Spleen (tissue), 11 donors: ENCODE results near the gene DENND1A. TPM values are rescaled to one million over a fixed set of nuclear protein-coding genes. Genes with fewer than 3 reads are reported as not detected.

Experiments
- DNase-seq: peaks from one replicate; pipeline ENCODE4 v3.0.0-alpha.2; 2020
- H3K27ac ChIP-seq, 8 donors: fragments of 200-600 bp; sonication (generic) in 7 of 8; 1 replicate in 4 of 8; 2 replicates in 4 of 8; pipeline versions ENCODE4 v1.5.0 to v1.8.0; 2016 to 2021; ENCODE audit warnings: inconsistent platforms in 4 of 8, mild to moderate bottlenecking in 4 of 8, moderate library complexity in 1 of 8
- H3K27me3 ChIP-seq, 7 donors: fragments of 200-600 bp; sonication (generic) in 6 of 7; replicated peaks in 1 of 7; 1 replicate in 4 of 7; 2 replicates in 3 of 7; pipeline versions ENCODE4 v1.5.0 to v1.8.0; 2016 to 2021; ENCODE audit warnings: inconsistent platforms in 3 of 7, mild to moderate bottlenecking in 1 of 7
- H3K36me3 ChIP-seq, 6 donors: fragments of 200-600 bp; sonication (generic) in 5 of 6; 1 replicate in 4 of 6; 2 replicates in 2 of 6; pipeline versions ENCODE4 v1.5.0 to v1.8.0; 2016 to 2021; ENCODE audit warnings: inconsistent platforms in 2 of 6
- H3K4me1 ChIP-seq, 6 donors: fragments of 200-600 bp; sonication (generic) in 5 of 6; 1 replicate in 3 of 6; 2 replicates in 3 of 6; pipeline versions ENCODE4 v1.5.0 to v1.8.0; 2016 to 2021; ENCODE audit warnings: inconsistent platforms in 3 of 6
- H3K4me3 ChIP-seq, 8 donors: fragments of 200-600 bp; sonication (generic) in 7 of 8; 1 replicate in 4 of 8; 2 replicates in 4 of 8; pipeline versions ENCODE4 v1.5.0 to v1.8.0; 2016 to 2021; ENCODE audit warnings: inconsistent platforms in 4 of 8, mild to moderate bottlenecking in 4 of 8, moderate library complexity in 2 of 8
- H3K9me3 ChIP-seq, 8 donors: fragments of 200-600 bp; sonication (generic) in 7 of 8; 1 replicate in 4 of 8; 2 replicates in 4 of 8; pipeline versions ENCODE4 v1.5.0 to v1.8.0; 2016 to 2021; ENCODE audit warnings: inconsistent platforms in 4 of 8
- CTCF ChIP-seq, 11 experiments: fragments of 200-600 bp in 7 of 11; fragments of 450-650 bp in 4 of 11; sonication (generic) in 4 of 11; IDR thresholded peaks in 8 of 11; conservative IDR thresholded peaks in 3 of 11; 1 replicate in 7 of 11; 2 replicates in 4 of 11; pipeline versions ENCODE4 v1.4.0 to v1.8.0; 2016 to 2021; ENCODE audit warnings: antibody characterized with exemption in 11 of 11, inconsistent platforms in 4 of 11, mild to moderate bottlenecking in 1 of 11
- POLR2A ChIP-seq, 3 donors: fragments of 450-650 bp; IDR thresholded peaks; one replicate each; pipeline ENCODE4 v1.5.1; 2017; ENCODE audit warnings: antibody characterized with exemption in 3 of 3, mild to moderate bottlenecking in 1 of 3
- POLR2AphosphoS5 ChIP-seq, 3 donors: sonication (generic); formaldehyde crosslinking; IDR thresholded peaks; one replicate each; pipeline ENCODE4 v1.5.1; 2017; ENCODE audit warnings: antibody characterized with exemption in 3 of 3
- WGBS, 5 donors: extraction: QIAGEN DNeasy Blood & Tissue Kit in 3 of 5; methylation state at CpG; one replicate each; pipeline versions ENCODE4 v1.1.5 to v1.1.7; 2013 to 2018; 5-methylcytosine and 5-hydroxymethylcytosine counted together
- intact Hi-C: fragments of 100-400 bp; cut with DNase I; formaldehyde crosslinking; loops from one replicate; pipeline ENCODE4 v1.15.0; 2023; ENCODE audit warnings: low total_unique reads
- polyA plus RNA-seq, 3 donors: library from polyadenylated mRNA; stranded (reverse); fragments of 200-250 nt; gene quantifications; one replicate each; pipeline ENCODE4 v1.2.1, GENCODE V29; 2013
- total RNA-seq, 7 donors: library from RNA; depleted of rRNA in 3 of 7; stranded (reverse); fragments of >200 nt in 3 of 7; fragmentation: NEBNext Ultra II Directional in 4 of 7; extraction: Animal tissue kit (Norgen Biotek cat#: 25700) in 4 of 7; gene quantifications; one replicate each; pipeline versions ENCODE4 v1.1.0 to v1.2.1, GENCODE V29; 2016 to 2021
- donor health status: healthy with polysubstance abuse.
- donor health status: DM: no; HTN: no; CAD: no; lungs with moderate emphysema.
- donor health status: DM: no; HTN: no; CAD: no.
- donor health status: Bipolar disorder and iron deficiency.
- donor health status: healthy.
- donor health status: DM: no; HTN: no; CAD: no.
- donor health status: DM: yes; HTN: yes; CAD: no.

DENND1A gene
- total and polyA plus RNA-seq, 10 donors: 5.4 to 59.3 (median 48.8) TPM

GRCh38 chr9:123713282-123713681, 216.6 kb downstream of the DENND1A start:
- TF ChIP-seq POLR2A (IDR thresholded peaks at IDR 0.05) (no peak), CTCF (IDR thresholded peaks at IDR 0.05 in 8 of 11, conservative IDR thresholded peaks at IDR 0.05 in 3 of 11) (no peak), POLR2AphosphoS5 (IDR thresholded peaks at IDR 0.05) (no peak)
- Histone ChIP-seq H3K36me3 (no peaks in the 10 kb centered on the region), H3K9me3 (no peaks in the 10 kb centered on the region), H3K4me1 (peaks cover 0 to 25% (median 6%) of the 10 kb centered on the region in 6 donors), H3K27ac (no peak overlapping the region), H3K4me3 (no peak overlapping the region), H3K27me3 (no peaks in the 10 kb centered on the region)
- WGBS, 5 donors: 89 to 95% (median 91%) methylated on average over 2 of the region's 2 CpGs
- no peak for DNase-seq
- intact Hi-C loops: no loop called here

DNA sequence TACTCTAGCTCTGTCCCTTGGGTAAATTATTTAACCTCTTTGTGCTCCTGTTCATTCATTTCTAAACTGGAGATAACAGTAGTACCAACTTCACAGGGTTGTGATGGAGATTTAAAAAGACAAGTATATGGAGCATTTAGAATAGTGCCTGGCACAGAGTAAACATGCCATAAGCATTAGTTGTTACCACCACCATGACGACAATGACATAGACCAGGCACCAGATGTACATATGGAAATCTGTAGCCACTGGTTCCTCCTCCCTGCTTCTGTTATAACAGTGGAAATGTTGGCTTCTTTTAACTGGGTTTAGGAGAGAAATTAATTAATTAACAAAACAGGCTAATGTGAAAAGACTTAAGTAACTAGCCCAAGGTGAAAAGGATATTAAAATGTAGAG, 217.5 kb downstream of the DENND1A start:
- H3K36me3 ChIP-seq: no peaks in the 10 kb centered on the region
- WGBS, 5 donors: 83 to 98% (median 94%) methylated on average over 1 of the region's 1 CpG
- H3K27ac ChIP-seq: no peak overlapping the region
- H3K4me1 ChIP-seq: peaks cover 0 to 17% (median 6%) of the 10 kb centered on the region in 6 donors
- DNase-seq: no peak
- intact Hi-C loops: no loop called here
- H3K4me3 ChIP-seq: no peak overlapping the region
- TF ChIP-seq CTCF (IDR thresholded peaks at IDR 0.05 in 8 of 11, conservative IDR thresholded peaks at IDR 0.05 in 3 of 11): no peak
- H3K27me3 ChIP-seq: no peaks in the 10 kb centered on the region
- no peaks in the 10 kb centered on the region for H3K9me3 ChIP-seq

DNA sequence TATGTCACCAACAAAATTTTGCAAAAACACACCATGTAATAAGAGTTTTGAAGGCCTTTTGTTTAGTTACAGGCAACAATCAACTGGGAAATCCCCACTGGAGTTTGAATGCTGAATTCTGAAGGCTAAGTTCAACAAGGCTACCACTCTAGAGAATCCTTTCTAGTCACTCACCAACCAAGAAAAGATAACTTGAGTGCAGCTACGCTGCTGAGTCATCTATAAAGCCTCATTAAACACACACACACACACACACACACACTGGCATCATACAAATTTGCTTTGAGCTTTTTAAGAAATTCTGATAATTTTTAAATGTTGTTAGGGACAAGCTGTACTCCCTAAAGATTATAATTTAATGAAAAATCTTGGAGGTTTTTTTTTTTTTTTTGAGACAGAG, 219.6 kb downstream of the DENND1A start:
- intact Hi-C loops: no loop called here
- H3K4me1 ChIP-seq: no peaks in the 10 kb centered on the region
- H3K27ac ChIP-seq: no peak overlapping the region
- WGBS, 5 donors: 68 to 95% (median 78%) methylated on average over 1 of the region's 1 CpG
- peaks cover 0 to 7% (median 0%) of the 10 kb centered on the region in 8 donors for H3K9me3 ChIP-seq
- H3K4me3 ChIP-seq: no peak overlapping the region
- no peaks in the 10 kb centered on the region for H3K27me3 ChIP-seq
- no peaks in the 10 kb centered on the region for H3K36me3 ChIP-seq
- no peak for DNase-seq
- TF ChIP-seq POLR2A (IDR thresholded peaks at IDR 0.05): no peak
- no peak for TF ChIP-seq POLR2AphosphoS5 (IDR thresholded peaks at IDR 0.05)
- no peak for TF ChIP-seq CTCF (IDR thresholded peaks at IDR 0.05 in 8 of 11, conservative IDR thresholded peaks at IDR 0.05 in 3 of 11)

- peaks cover 9 to 50% (median 41%) of the 10 kb centered on the region in 8 donors for H3K9me3 ChIP-seq
- TF ChIP-seq POLR2A (IDR thresholded peaks at IDR 0.05) (no peak), CTCF (IDR thresholded peaks at IDR 0.05 in 8 of 11, conservative IDR thresholded peaks at IDR 0.05 in 3 of 11) (no peak), POLR2AphosphoS5 (IDR thresholded peaks at IDR 0.05) (no peak)
- no peak overlapping the region for H3K27ac ChIP-seq
- no peak overlapping the region for H3K4me3 ChIP-seq
- no peaks in the 10 kb centered on the region for H3K27me3 ChIP-seq
- peaks cover 0 to 11% (median 8%) of the 10 kb centered on the region in 6 donors for H3K4me1 ChIP-seq
- intact Hi-C loops: no loop called here
- DNase-seq: no peak
- H3K36me3 ChIP-seq: peaks cover 0 to 30% (median 4%) of the 10 kb centered on the region in 6 donors
- 66 to 100% (median 97%) methylated on average over 1 of the region's 1 CpG for WGBS, 5 donors
Measured at GRCh38 chr9:123702483-123702882, 227.4 kb downstream of the DENND1A start.
